IPS-20b (cell line): ENCODE measurements around the gene PHF21B.
A peak's percentile ranks its signal among the peaks of the same experiment; 100 is the strongest.

Source experiments
- H3K27ac ChIP-seq: one replicate; pipeline ENCODE4 v1.5.1; 2013; ENCODE audit warnings: low read length
- H3K27me3 ChIP-seq: 2 replicates; pipeline ENCODE4 v1.6.1; 2013; ENCODE audit warnings: mild to moderate bottlenecking, low read length, inconsistent platforms; ENCODE audit not compliant: insufficient read depth
- H3K36me3 ChIP-seq: 2 replicates; pipeline ENCODE4 v1.6.1; 2013; ENCODE audit warnings: low read depth, mild to moderate bottlenecking, inconsistent platforms, low read length, moderate library complexity; ENCODE audit not compliant: insufficient read depth
- H3K4me1 ChIP-seq: 2 replicates; pipeline ENCODE4 v1.6.1; 2013; ENCODE audit warnings: mild to moderate bottlenecking, control low read depth, inconsistent platforms, low read length, moderate library complexity; ENCODE audit not compliant: insufficient read depth
- H3K4me3 ChIP-seq: 2 replicates; pipeline ENCODE4 v1.5.1; 2013; ENCODE audit warnings: mild to moderate bottlenecking, low read length, inconsistent platforms
- H3K9ac ChIP-seq: 2 replicates; pipeline ENCODE4 v1.6.1; 2013; ENCODE audit warnings: low read depth, mild to moderate bottlenecking, inconsistent platforms, low read length, moderate library complexity
- H3K9me3 ChIP-seq: 2 replicates; pipeline ENCODE4 v1.6.1; 2013; ENCODE audit warnings: mild to moderate bottlenecking, low read depth, low read length, inconsistent platforms; ENCODE audit not compliant: insufficient read depth

PHF21B gene

GRCh38 chr22:44955102-44955501, 54.7 kb downstream of the PHF21B start:
- peaks cover 47% of the 10 kb centered on the region; the same call in 1 of the 2 replicates for H3K4me1 ChIP-seq
- peaks cover 12% of the 10 kb centered on the region for H3K9me3 ChIP-seq
- H3K9ac ChIP-seq = no peak overlapping the region
- H3K36me3 ChIP-seq = peaks cover 18% of the 10 kb centered on the region
- no peak overlapping the region for H3K4me3 ChIP-seq
- H3K27me3 ChIP-seq = no peaks in the 10 kb centered on the region
- H3K27ac ChIP-seq = no peak overlapping the region

DNA sequence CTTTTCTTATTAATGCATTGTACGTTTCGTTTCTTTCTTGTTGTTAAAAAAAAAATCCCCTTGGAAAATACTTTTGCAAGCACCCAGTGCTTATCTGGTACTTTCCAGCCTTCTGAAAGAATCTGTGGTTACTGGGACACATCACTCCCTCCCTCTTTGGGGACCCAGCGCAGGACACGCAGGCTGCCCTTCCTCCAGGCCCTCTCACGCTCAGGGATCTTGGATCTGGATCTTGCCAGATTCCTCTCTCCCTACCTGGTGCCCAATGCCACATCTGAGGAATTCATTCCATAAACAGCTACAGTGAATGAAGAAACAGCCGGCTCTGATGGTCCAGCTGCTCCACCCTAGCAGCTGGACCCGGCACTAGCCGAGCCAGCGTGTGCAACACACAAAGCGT, 55.7 kb downstream of the PHF21B start:
- Histone ChIP-seq H3K36me3 (peaks cover 19% of the 10 kb centered on the region), H3K4me1 (peaks cover 41% of the 10 kb centered on the region; the same call in 1 of the 2 replicates), H3K27me3 (no peaks in the 10 kb centered on the region), H3K9ac (0 out of 2 replicates have a peak overlapping the region, but pooled peaks have one; percentile 49), H3K27ac (no peak overlapping the region), H3K9me3 (peaks cover 12% of the 10 kb centered on the region), H3K4me3 (no peak overlapping the region)

DNA sequence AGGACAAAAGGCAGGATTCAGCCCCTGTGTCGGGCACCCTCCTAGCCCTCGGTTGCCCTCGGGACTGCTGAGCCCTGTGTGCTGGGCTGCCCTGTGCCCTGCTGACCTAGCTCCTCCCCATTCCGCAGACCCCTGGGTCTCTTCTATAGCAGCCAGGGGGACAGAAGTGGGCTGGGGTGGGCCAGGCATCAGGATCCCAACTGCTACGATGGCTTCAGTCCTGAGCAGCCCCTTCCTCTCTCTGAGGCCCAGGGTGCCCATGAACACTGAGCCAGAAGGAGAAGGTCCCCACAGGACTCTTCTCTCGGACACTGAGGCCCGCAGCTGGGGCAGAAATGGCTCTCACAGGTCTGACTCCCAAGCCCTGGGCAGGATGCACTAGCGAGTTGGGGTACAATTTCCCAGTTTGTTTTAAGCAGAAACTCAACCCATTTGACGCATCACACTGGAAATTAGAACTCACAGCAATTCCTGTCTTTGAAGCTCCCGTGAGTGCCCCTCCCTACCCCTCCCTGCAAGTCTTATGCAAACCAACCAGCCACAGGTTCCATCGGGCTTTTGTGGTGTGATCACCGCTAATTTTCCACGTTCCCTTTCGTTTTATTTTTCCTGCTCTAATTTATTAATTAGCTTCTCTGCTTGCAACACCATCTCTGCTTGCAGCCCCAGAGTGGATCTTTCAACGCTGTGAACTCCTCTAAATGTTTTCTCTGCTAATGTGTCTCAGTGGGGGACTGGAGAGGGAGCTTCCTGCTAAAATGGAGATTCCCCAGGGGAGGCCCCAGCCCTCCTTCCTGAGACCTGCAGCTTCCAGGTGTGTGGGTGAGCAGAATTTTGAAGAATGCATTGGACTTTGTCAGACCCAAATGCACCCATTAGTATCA, 56.7 kb downstream of the PHF21B start:
- Histone ChIP-seq H3K4me3 (peak overlapping the region; percentile 55; the same call in 1 of the 2 replicates), H3K27me3 (no peaks in the 10 kb centered on the region), H3K27ac (peak overlapping the region; percentile 25), H3K9ac (peak overlapping the region; percentile 49; the same call in 1 of the 2 replicates), H3K4me1 (peaks cover 38% of the 10 kb centered on the region; the same call in 1 of the 2 replicates), H3K9me3 (peaks cover 12% of the 10 kb centered on the region), H3K36me3 (peaks cover 19% of the 10 kb centered on the region)

- no peak overlapping the region for H3K9ac ChIP-seq
- H3K27ac ChIP-seq = no peak overlapping the region
- peaks cover 12% of the 10 kb centered on the region for H3K9me3 ChIP-seq
- H3K4me1 ChIP-seq = peaks cover 27% of the 10 kb centered on the region; the same call in 1 of the 2 replicates
- peaks cover 29% of the 10 kb centered on the region for H3K36me3 ChIP-seq
- no peaks in the 10 kb centered on the region for H3K27me3 ChIP-seq
- H3K4me3 ChIP-seq = no peak overlapping the region
Observed at GRCh38 chr22:44951510-44951816, 58.3 kb downstream of the PHF21B start.

GRCh38 chr22:44950806-44951509, 58.8 kb downstream of the PHF21B start:
- no peaks in the 10 kb centered on the region for H3K27me3 ChIP-seq
- peaks cover 12% of the 10 kb centered on the region for H3K9me3 ChIP-seq
- H3K4me3 ChIP-seq = no peak overlapping the region
- peaks cover 22% of the 10 kb centered on the region; the same call in 1 of the 2 replicates for H3K4me1 ChIP-seq
- H3K27ac ChIP-seq = no peak overlapping the region
- no peak overlapping the region for H3K9ac ChIP-seq
- peaks cover 31% of the 10 kb centered on the region for H3K36me3 ChIP-seq

DNA sequence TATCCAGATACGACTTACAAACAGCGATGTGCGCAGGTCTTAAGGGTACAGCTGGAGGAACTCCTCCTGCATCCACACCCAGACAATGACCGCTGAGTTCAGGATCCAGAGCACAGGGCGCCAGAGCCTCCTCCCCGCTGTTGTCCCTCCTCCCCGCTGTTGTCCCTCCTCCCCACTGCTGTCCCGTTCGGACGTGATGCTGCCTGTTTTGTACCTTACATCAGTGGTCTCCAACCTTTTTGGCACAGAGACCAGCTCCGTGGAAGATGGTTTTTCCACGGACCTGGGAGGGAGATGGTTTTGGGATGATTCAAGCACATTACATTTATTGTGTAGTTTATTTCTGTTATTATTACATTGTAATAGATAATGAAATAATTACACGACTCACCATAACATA, 62.0 kb downstream of the PHF21B start:
- no peak overlapping the region for H3K9ac ChIP-seq
- peaks cover under 1% of the 10 kb centered on the region; the same call in 1 of the 2 replicates for H3K4me1 ChIP-seq
- H3K36me3 ChIP-seq = peaks cover 31% of the 10 kb centered on the region
- H3K27me3 ChIP-seq = no peaks in the 10 kb centered on the region
- H3K27ac ChIP-seq = no peak overlapping the region
- H3K4me3 ChIP-seq = no peak overlapping the region
- H3K9me3 ChIP-seq = peaks cover 12% of the 10 kb centered on the region

DNA sequence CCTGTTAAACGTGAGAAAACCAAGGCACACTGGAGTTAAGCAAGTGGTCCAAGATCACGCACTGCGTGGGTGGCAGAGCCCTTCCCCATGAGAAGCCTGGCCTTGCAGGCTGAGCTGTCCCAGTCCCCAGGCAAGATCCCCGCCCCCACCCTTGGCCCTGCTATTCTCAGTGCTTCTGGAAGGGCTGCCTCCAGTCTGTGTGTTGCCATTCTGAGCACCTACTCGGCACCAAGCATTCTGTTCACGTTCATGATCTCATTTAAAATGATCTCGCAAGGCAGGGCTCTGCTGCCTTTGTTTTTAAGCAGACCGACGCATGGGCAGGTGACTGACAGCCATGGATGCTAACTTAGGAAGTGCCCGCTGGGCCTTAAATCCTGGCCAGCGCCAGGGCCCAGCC, 62.8 kb downstream of the PHF21B start:
- Histone ChIP-seq H3K4me3 (no peak overlapping the region), H3K9me3 (peaks cover 12% of the 10 kb centered on the region), H3K27me3 (no peaks in the 10 kb centered on the region), H3K36me3 (peaks cover 27% of the 10 kb centered on the region), H3K9ac (no peak overlapping the region), H3K4me1 (no peaks in the 10 kb centered on the region; the same call in 1 of the 2 replicates), H3K27ac (no peak overlapping the region)

DNA sequence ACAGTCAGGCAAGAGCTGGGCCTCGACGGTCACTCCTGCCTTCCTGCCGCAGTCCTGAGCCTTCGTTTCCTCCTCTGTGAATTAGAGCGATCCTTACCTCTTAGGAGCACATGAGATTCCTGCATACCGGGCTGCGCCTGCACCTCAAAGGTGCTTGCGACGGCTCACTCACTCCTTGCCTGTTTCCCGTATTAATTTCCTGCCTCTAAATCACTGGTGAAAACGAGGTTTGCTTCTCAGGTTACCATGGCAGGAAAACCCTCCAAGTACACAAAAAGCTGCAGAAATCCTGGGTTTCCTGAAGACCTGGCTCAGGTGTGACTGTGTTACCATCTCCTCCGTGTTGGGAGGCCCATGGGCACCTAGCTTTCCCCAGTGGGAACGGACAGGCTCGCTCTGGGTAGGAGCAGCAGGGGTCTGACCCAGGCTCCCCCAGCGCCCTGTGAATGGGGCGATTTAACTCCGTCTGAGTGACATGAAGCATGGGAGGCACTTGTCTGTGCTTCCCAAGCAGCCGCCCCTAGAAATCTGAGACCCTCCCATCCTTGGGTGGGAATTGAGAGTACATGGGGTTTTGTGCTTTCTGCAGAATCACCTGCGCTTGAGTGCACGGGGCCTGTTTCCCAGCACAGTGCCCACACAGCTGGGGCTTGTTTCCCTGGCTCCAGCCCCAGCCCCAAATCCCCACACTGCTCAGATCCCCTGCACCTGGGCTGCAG, 64.8 kb downstream of the PHF21B start:
- Histone ChIP-seq H3K9me3 (no peaks in the 10 kb centered on the region), H3K9ac (no peak overlapping the region), H3K27ac (no peak overlapping the region), H3K4me1 (peaks cover 16% of the 10 kb centered on the region), H3K36me3 (peaks cover 14% of the 10 kb centered on the region), H3K27me3 (no peaks in the 10 kb centered on the region), H3K4me3 (no peak overlapping the region)

DNA sequence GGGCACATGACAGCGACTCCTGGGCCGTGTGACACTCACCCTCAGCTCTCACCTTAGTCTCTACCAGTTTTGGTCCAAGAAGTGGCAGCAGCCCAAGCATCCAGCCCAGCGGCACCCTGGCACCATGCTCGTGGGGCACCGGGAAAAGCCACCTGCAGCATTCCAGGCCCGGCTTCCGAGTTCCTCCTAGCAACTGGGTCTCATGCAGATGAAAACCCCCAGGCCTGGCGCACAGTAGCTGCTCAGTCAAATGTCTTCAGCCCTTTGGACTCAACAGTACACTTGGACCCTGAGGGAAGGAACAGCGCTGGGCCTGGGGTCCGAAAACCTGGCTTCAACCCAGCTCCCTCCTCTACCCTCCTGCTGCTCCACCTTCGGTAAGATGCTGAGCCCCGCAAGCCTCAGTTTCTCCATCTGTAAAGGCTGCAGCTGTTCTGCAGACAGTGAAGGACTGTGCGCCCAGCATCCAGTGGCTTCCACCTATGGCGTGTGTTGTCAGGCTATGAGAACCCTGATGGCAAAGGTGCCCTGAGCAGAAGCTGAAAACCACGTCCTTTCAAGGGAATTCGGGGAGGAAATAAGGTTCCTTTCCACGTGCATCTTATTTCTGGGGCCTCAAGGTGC, 66.0 kb downstream of the PHF21B start:
- H3K27me3 ChIP-seq = no peaks in the 10 kb centered on the region
- no peak overlapping the region for H3K9ac ChIP-seq
- no peaks in the 10 kb centered on the region for H3K9me3 ChIP-seq
- H3K4me1 ChIP-seq = peaks cover 19% of the 10 kb centered on the region
- H3K4me3 ChIP-seq = no peak overlapping the region
- no peak overlapping the region for H3K27ac ChIP-seq
- H3K36me3 ChIP-seq = peaks cover 13% of the 10 kb centered on the region; the same call in 1 of the 2 replicates

- Histone ChIP-seq H3K36me3 (peaks cover 13% of the 10 kb centered on the region; the same call in 1 of the 2 replicates), H3K9ac (no peak overlapping the region), H3K4me1 (peaks cover 19% of the 10 kb centered on the region), H3K4me3 (no peak overlapping the region), H3K27ac (no peak overlapping the region), H3K9me3 (no peaks in the 10 kb centered on the region), H3K27me3 (no peaks in the 10 kb centered on the region)
Observed at GRCh38 chr22:44942979-44943700, 66.7 kb downstream of the PHF21B start.
